BE2C (cell line): Measurements from ENCODE around the gene HDC.

Experiments used
- DNase-seq: peaks from one replicate; pipeline ENCODE4 v3.0.0-alpha.2; 2020
- H3K27me3 ChIP-seq: fragments of 250-450 bp; sonication (Bioruptor Pico); 2 replicates; pipeline ENCODE4 v1.5.1; 2020; ENCODE audit warnings: mild to moderate bottlenecking
- H3K36me3 ChIP-seq: fragments of 250-450 bp; sonication (Bioruptor Pico); 2 replicates; pipeline ENCODE4 v1.5.1; 2020; ENCODE audit warnings: mild to moderate bottlenecking
- H3K4me1 ChIP-seq: fragments of 250-450 bp; sonication (Bioruptor Pico); 2 replicates; pipeline ENCODE4 v1.5.1; 2020
- H3K4me3 ChIP-seq: 2 replicates; pipeline ENCODE4 v1.5.1; 2011; ENCODE audit warnings: low read depth, low read length
- H3K9me3 ChIP-seq: fragments of 250-450 bp; sonication (Bioruptor Pico); 2 replicates; pipeline ENCODE4 v1.5.1; 2020
- TF ChIP-seq, protein P1 (sequence below): IDR thresholded peaks from 2 replicates; pipeline ENCODE4 v1.5.1; 2012; ENCODE audit warnings: mild to moderate bottlenecking, low read depth, low read length

HDC gene

DNA sequence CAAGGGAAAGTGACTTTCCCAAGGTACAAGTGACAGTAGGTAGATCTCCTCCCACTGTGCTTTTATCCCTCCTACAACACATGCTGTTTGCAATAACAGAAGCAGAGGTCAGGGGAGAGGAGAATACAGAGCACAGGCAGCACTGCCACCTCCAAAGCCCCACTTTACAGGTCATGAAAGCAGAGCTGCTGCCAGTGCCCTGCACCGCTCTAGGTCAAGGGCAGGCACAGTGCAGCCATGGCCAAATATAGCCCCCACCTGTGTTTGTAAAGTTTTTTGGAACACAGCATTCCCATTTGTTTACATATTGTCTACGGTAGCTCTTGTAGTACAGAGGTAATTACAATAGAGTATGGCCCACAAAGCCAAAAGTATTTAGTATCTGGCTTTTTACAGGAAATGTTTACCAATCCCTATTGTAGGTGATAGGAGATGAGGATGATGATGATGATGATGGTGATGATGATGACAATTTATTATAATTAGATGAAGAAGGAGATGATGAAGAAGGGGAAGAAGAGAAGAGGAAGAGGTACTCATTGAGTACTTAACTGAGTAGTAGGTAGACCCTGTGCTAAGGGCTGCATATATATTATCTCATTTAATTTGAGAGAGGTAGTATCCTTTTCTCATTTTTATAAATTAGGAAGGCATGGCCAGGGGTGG, 20.4 kb downstream of the HDC start:
- H3K4me3 ChIP-seq, result no peak overlapping the region
- no peaks in the 10 kb centered on the region for H3K36me3 ChIP-seq
- TF ChIP-seq, protein P1, sequence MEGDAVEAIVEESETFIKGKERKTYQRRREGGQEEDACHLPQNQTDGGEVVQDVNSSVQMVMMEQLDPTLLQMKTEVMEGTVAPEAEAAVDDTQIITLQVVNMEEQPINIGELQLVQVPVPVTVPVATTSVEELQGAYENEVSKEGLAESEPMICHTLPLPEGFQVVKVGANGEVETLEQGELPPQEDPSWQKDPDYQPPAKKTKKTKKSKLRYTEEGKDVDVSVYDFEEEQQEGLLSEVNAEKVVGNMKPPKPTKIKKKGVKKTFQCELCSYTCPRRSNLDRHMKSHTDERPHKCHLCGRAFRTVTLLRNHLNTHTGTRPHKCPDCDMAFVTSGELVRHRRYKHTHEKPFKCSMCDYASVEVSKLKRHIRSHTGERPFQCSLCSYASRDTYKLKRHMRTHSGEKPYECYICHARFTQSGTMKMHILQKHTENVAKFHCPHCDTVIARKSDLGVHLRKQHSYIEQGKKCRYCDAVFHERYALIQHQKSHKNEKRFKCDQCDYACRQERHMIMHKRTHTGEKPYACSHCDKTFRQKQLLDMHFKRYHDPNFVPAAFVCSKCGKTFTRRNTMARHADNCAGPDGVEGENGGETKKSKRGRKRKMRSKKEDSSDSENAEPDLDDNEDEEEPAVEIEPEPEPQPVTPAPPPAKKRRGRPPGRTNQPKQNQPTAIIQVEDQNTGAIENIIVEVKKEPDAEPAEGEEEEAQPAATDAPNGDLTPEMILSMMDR, result no peak
- H3K27me3 ChIP-seq, result no peaks in the 10 kb centered on the region
- no peaks in the 10 kb centered on the region for H3K4me1 ChIP-seq
- no peak for DNase-seq
- H3K9me3 ChIP-seq, result no peaks in the 10 kb centered on the region

GRCh38 chr15:50244153-50244552, 21.4 kb downstream of the HDC start:
- no peak overlapping the region for H3K4me3 ChIP-seq
- H3K27me3 ChIP-seq, result no peaks in the 10 kb centered on the region
- H3K4me1 ChIP-seq, result no peaks in the 10 kb centered on the region
- no peaks in the 10 kb centered on the region for H3K36me3 ChIP-seq
- no peak for DNase-seq
- H3K9me3 ChIP-seq, result no peaks in the 10 kb centered on the region
- TF ChIP-seq, protein P1, result no peak

- no peaks in the 10 kb centered on the region for H3K27me3 ChIP-seq
- H3K4me1 ChIP-seq, result no peaks in the 10 kb centered on the region
- no peak for DNase-seq
- TF ChIP-seq, protein P1, result no peak
- H3K9me3 ChIP-seq, result no peaks in the 10 kb centered on the region
- H3K36me3 ChIP-seq, result no peaks in the 10 kb centered on the region
- H3K4me3 ChIP-seq, result no peak overlapping the region
These were observed 23.7 kb downstream of the HDC start for GRCh38 chr15:50241684-50242450.

DNA sequence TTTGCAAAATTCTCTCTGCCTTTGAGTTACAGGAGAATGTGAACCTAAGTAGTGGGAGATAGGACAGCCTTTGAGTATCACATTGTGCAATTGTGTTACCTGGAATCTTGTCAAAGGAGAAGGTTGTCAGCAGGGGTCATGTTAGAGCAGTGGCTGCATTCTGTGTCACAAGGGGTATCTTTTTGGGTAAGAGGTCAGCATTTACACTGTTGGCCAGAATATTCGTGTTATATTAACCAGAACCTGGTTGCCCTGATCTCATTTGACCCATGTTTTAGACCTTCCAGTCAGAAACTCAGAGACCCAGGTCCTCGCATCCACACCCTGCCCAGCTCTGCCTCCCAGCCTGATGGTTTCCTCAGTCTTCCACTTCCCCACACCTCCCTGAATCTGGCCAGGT, 27.3 kb downstream of the HDC start:
- TF ChIP-seq, protein P1, result no peak
- no peak for DNase-seq
- Histone ChIP-seq H3K4me3 (no peak overlapping the region), H3K4me1 (no peaks in the 10 kb centered on the region), H3K36me3 (no peaks in the 10 kb centered on the region), H3K9me3 (no peaks in the 10 kb centered on the region), H3K27me3 (no peaks in the 10 kb centered on the region)

DNA sequence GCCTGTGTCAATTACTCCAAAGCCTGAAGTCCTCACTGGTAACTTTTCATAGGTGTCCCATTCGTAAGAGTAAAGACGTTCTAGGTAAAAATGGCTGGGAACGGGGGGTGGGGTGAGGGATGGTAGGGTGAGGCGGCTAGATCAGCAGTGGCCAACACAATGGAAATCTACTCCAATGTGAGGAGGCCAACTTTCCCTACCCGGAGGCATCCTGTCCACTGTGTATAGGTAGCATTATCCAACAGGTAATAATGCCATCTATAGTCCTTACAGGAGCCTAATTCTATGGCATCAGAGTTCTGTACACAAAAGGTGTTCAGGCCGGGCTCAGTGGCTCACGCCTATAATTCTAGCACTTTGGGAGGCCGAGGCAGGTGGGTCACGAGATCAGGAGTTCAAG, 29.1 kb downstream of the HDC start:
- no peaks in the 10 kb centered on the region for H3K4me1 ChIP-seq
- DNase-seq, result no peak
- TF ChIP-seq, protein P1, result no peak
- no peak overlapping the region for H3K4me3 ChIP-seq
- no peaks in the 10 kb centered on the region for H3K27me3 ChIP-seq
- no peaks in the 10 kb centered on the region for H3K9me3 ChIP-seq
- no peaks in the 10 kb centered on the region for H3K36me3 ChIP-seq

DNA sequence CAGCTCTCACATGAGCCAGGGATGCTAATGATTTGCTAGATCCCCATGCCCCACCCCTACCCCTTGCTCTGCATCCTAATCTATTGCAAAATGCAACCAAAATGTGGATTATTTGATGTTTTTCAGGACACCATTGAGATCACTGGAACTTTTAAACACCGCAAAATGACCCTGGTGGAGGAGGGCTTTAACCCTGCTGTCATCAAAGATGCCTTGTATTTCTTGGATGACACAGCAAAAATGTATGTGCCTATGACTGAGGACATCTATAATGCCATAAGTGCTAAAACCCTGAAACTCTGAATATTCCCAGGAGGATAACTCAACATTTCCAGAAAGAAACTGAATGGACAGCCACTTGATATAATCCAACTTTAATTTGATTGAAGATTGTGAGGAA, 29.7 kb downstream of the HDC start:
- TF ChIP-seq, protein P1, result no peak
- no peaks in the 10 kb centered on the region for H3K27me3 ChIP-seq
- no peak for DNase-seq
- no peaks in the 10 kb centered on the region for H3K9me3 ChIP-seq
- H3K4me1 ChIP-seq, result no peaks in the 10 kb centered on the region
- H3K4me3 ChIP-seq, result no peak overlapping the region
- no peaks in the 10 kb centered on the region for H3K36me3 ChIP-seq
